ENCODE results near the gene CA12. TPM values are rescaled to one million over a fixed set of nuclear protein-coding genes. Genes with fewer than 3 reads are reported as not detected.

Gene CA12
- total and polyA plus RNA-seq, 9 of the 15 experiments (the other 6 are each of a cell fraction or from before 2014, with no cell fraction given): 0.01 to 0.78 (median 0.15) TPM; not detected in 1

DNA sequence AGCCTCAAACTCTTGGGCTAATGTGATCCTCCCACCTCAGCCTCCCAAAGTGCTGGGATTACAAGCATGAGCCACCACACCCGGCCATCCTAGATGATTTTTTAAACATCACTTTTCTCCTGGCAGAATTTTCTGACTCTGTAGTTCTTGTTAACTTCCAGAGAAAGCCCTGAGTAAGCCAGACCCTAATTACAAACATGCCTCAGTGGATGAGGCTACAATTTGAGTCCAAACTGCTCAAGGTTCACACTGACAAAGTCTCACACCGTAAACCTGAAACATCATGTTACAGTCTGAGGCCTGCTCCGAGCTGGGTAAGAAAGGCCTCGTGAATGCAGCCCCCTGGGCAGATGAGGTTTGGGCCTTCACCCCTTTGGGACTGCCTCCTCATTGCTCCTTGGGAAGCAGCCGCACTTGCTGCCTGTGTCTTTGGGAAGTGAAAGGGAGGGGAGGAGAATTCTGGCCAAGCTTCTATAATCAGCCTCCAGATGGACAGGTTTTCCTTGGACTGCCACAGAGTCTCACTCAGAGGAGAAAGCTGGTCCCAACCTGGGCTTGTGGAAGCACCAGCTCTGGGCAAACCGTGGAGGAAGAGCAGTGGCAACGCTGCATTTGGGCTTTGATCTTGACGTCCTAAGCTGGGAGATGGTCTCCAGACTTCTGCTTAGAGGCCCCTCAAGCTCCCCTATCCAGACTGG, 46.0 kb downstream of the CA12 start:
- H3K4me1 ChIP-seq (replicated peaks in 1 of 2; ENCODE audit: control insufficient read depth in 2 of 2, insufficient read depth in 2 of 2, low read length in 2 of 2): peaks cover 8 to 12% of the 10 kb centered on the region in 2 experiments; a peak in 4 of 5 replicates
- in situ Hi-C loops (cut with MboI) (no loop called here), intact Hi-C loops (cut with micrococcal nuclease) (no loop called here)
- no peak for DNase-seq (ENCODE audit: extremely low read depth in 1 of 4, low spot score in 3 of 4)
- no peak overlapping the region for H3K4me2 ChIP-seq (ENCODE audit: insufficient read depth, low read length)
- peak overlapping the region in 1 of 2 experiments; percentile 54; a peak in 1 of 4 replicates for H3K9ac ChIP-seq (ENCODE audit: insufficient read depth in 1 of 2, low read depth in 2 of 2, low read length in 2 of 2)
- no peaks in the 10 kb centered on the region for H3K9me1 ChIP-seq (ENCODE audit: control insufficient read depth, insufficient read depth, low read length)
- H2AFZ ChIP-seq (ENCODE audit: low read depth, low read length): 0 out of 2 replicates have a peak overlapping the region, but pooled peaks have one; percentile 22
- ATAC-seq: no peak
- H3K9me3 ChIP-seq (replicated peaks; ENCODE audit: control insufficient read depth, insufficient read depth, low read depth, low read length): no peaks in the 10 kb centered on the region
- no peak overlapping the region for H3K4me3 ChIP-seq
- WGBS (ENCODE audit: insufficient coverage, low coverage, missing lambda C conversion rate): 37% methylated on average over 8 of the region's 8 CpGs
- no peaks in the 10 kb centered on the region for H4K20me1 ChIP-seq (replicated peaks; ENCODE audit: control insufficient read depth, insufficient read depth, low read length)
- no peaks in the 10 kb centered on the region for H3K27me3 ChIP-seq (ENCODE audit: control insufficient read depth in 2 of 2, insufficient read depth in 2 of 2, low read length in 2 of 2)
- no TSS peak for BruUV-seq (replicated peaks)
- H3K79me2 ChIP-seq (ENCODE audit: control insufficient read depth, insufficient read depth, low read length): no peaks in the 10 kb centered on the region
- H3K27ac ChIP-seq (ENCODE audit: extremely low read depth, low read depth, low read length): no peak overlapping the region
- FAIRE-seq: no peak
- CTCF ChIA-PET (ENCODE audit: low intra/inter-chr PET ratio): no interaction called here
- POLR2A ChIA-PET: interaction anchor here (0.9 to 1.0 kb wide), 2 partner anchors 13 to 54 kb away, joined by 3 to 5 read pairs; no protein-coding TSS in a partner anchor
- no peaks in the 10 kb centered on the region for H3K36me3 ChIP-seq (ENCODE audit: control insufficient read depth, insufficient read depth, low read length)
- TF ChIP-seq KHSRP (IDR thresholded peaks at IDR 0.05): no peak
- no peak for TF ChIP-seq HMGN3 (IDR thresholded peaks at IDR 0.05; ENCODE audit: borderline replicate concordance, extremely low read depth, insufficient read length, low read depth, low read length)
- TF ChIP-seq, protein P1, sequence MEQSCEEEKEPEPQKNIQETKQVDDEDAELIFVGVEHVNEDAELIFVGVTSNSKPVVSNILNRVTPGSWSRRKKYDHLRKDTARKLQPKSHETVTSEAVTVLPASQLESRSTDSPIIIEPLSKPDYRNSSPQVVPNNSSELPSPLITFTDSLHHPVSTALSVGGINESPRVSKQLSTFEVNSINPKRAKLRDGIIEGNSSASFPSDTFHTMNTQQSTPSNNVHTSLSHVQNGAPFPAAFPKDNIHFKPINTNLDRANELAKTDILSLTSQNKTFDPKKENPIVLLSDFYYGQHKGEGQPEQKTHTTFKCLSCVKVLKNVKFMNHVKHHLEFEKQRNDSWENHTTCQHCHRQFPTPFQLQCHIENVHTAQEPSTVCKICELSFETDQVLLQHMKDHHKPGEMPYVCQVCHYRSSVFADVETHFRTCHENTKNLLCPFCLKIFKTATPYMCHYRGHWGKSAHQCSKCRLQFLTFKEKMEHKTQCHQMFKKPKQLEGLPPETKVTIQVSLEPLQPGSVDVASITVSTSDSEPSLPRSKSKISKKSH (CRISPR knock-in tag; IDR thresholded peaks at IDR 0.05): no peak
- TF ChIP-seq, protein P2, sequence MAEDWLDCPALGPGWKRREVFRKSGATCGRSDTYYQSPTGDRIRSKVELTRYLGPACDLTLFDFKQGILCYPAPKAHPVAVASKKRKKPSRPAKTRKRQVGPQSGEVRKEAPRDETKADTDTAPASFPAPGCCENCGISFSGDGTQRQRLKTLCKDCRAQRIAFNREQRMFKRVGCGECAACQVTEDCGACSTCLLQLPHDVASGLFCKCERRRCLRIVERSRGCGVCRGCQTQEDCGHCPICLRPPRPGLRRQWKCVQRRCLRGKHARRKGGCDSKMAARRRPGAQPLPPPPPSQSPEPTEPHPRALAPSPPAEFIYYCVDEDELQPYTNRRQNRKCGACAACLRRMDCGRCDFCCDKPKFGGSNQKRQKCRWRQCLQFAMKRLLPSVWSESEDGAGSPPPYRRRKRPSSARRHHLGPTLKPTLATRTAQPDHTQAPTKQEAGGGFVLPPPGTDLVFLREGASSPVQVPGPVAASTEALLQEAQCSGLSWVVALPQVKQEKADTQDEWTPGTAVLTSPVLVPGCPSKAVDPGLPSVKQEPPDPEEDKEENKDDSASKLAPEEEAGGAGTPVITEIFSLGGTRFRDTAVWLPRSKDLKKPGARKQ (CRISPR knock-in tag; IDR thresholded peaks at IDR 0.05): no peak
- TF ChIP-seq ZNF184 (CRISPR knock-in tag; IDR thresholded peaks at IDR 0.05): no peak
- TF ChIP-seq POLR3G (IDR thresholded peaks at IDR 0.05; ENCODE audit: extremely low read depth, insufficient read length, insufficient replicate concordance): no peak
- TF ChIP-seq TCFL5 (CRISPR knock-in tag; conservative IDR thresholded peaks at IDR 0.05): no peak
- no peak for TF ChIP-seq MXI1 (IDR thresholded peaks at IDR 0.05; ENCODE audit: low read depth, low read length)
- TF ChIP-seq HNRNPUL1 (IDR thresholded peaks at IDR 0.05; ENCODE audit: low read length): no peak
- no peak for TF ChIP-seq NFE2L1 (tag; IDR thresholded peaks at IDR 0.05; ENCODE audit: borderline replicate concordance, low read depth)
- no peak for TF ChIP-seq SMAD1 (IDR thresholded peaks at IDR 0.05; ENCODE audit: low read depth, low read length, partially characterized antibody)
- TF ChIP-seq SMARCA5 (IDR thresholded peaks at IDR 0.05): no peak
- no peak for TF ChIP-seq SIX5 (IDR thresholded peaks at IDR 0.05; ENCODE audit: borderline replicate concordance in 1 of 2, insufficient read depth in 1 of 2, low read depth in 1 of 2, low read length in 2 of 2)
- TF ChIP-seq BDP1 (IDR thresholded peaks at IDR 0.05; ENCODE audit: insufficient read depth, insufficient read length): no peak
- no peak for TF ChIP-seq IRF2 (CRISPR knock-in tag; IDR thresholded peaks at IDR 0.05)
